Measurements from ENCODE around the gene LRRC74A.

DNA sequence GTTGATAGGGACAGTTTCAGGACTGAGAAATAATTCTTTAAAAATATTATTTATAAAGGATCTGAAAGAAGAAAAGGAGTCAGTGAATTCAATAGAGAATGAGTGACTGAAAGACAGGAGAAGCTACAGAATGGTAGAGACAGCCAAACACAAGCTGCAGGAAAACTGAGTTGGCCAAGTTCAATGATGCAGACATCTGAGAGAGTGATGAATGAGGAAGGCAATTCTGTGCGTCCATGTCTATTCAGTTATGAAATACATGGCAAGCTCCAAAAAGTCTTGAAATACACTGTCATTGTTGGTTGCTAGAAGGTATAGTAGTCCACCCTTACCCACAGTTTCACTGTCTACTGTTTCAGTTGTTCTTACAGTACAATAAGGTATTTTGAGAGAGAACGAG is 6.8 kb downstream of the LRRC74A start:
- TF ChIP-seq, protein P1, sequence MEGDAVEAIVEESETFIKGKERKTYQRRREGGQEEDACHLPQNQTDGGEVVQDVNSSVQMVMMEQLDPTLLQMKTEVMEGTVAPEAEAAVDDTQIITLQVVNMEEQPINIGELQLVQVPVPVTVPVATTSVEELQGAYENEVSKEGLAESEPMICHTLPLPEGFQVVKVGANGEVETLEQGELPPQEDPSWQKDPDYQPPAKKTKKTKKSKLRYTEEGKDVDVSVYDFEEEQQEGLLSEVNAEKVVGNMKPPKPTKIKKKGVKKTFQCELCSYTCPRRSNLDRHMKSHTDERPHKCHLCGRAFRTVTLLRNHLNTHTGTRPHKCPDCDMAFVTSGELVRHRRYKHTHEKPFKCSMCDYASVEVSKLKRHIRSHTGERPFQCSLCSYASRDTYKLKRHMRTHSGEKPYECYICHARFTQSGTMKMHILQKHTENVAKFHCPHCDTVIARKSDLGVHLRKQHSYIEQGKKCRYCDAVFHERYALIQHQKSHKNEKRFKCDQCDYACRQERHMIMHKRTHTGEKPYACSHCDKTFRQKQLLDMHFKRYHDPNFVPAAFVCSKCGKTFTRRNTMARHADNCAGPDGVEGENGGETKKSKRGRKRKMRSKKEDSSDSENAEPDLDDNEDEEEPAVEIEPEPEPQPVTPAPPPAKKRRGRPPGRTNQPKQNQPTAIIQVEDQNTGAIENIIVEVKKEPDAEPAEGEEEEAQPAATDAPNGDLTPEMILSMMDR (IDR thresholded peaks at IDR 0.05): no peak
- no peak for TF ChIP-seq POLR2A (IDR thresholded peaks at IDR 0.05)

All from right lobe of liver (tissue), 4 donors.